ENCODE measurements around the gene TAMM41. TPM values are rescaled to one million over a fixed set of nuclear protein-coding genes. Genes with fewer than 3 reads are reported as not detected.

TAMM41 gene
- total and polyA plus RNA-seq, 10 of the 15 experiments (the other 5 are each of a cell fraction or from before 2014, with no cell fraction given), result 10.4 to 36.6 (median 18.3) TPM

GRCh38 chr3:11789412-11789811 lies 57.3 kb downstream of the TAMM41 start (continued):
- TF ChIP-seq PBX3 (IDR thresholded peaks at IDR 0.05; ENCODE audit: insufficient replicate concordance, low read depth, low read length) (no peak), SIX5 (IDR thresholded peaks at IDR 0.05; ENCODE audit: low read depth, low read length, severe bottlenecking) (no peak)

- DNase-seq (ENCODE audit: low read depth, low spot score), result no peak
- Histone ChIP-seq H3K4me1 (ENCODE audit: control insufficient read depth, insufficient read depth, low read length) (peaks cover 6% of the 10 kb centered on the region), H3K27me3 (replicated peaks in 1 of 2; ENCODE audit: control insufficient read depth in 2 of 2, insufficient read depth in 2 of 2, low read length in 1 of 2) (no peaks in the 10 kb centered on the region), H3K4me3 (no peak overlapping the region), H2AFZ (ENCODE audit: control insufficient read depth, low read depth, low read length) (no peak overlapping the region; the same call in 1 of the 2 replicates), H3K9ac (ENCODE audit: control insufficient read depth, insufficient read depth, low read length) (no peak overlapping the region), H3K9me3 (replicated peaks; ENCODE audit: control insufficient read depth, insufficient read depth, low read length) (no peaks in the 10 kb centered on the region), H3K79me2 (ENCODE audit: control insufficient read depth, insufficient read depth, low read length) (no peaks in the 10 kb centered on the region), H4K20me1 (ENCODE audit: control insufficient read depth, insufficient read depth) (no peaks in the 10 kb centered on the region), H3K4me2 (ENCODE audit: control insufficient read depth, insufficient read depth) (no peak overlapping the region), H3K36me3 (ENCODE audit: control insufficient read depth in 2 of 2, insufficient read depth in 2 of 2, low read length in 1 of 2) (peaks cover 3 to 12% of the 10 kb centered on the region in 2 experiments), H3K27ac (ENCODE audit: control insufficient read depth, insufficient read depth) (no peak overlapping the region)
- in situ Hi-C loops (cut with MboI), result no loop called here
- CTCF ChIA-PET, result no interaction called here
- POLR2A ChIA-PET, result no interaction called here
- peak; percentile 34 for ATAC-seq
- 16% methylated on average over 3 of the region's 3 CpGs for WGBS (ENCODE audit: insufficient coverage, insufficient replicate concordance, low lambda C conversion rate, missing lambda C conversion rate)
- no peak for FAIRE-seq
- no TSS peak for BruUV-seq (replicated peaks)
- SMC1A ChIA-PET (ENCODE audit: uncharacterized antibody, unreplicated experiment), result no interaction called here
- intact Hi-C loops (cut with micrococcal nuclease; ENCODE audit: unreplicated experiment), result no loop called here
- TF ChIP-seq JUND (IDR thresholded peaks at IDR 0.05; ENCODE audit: low read depth, low read length) (no peak), ZNF217 (IDR thresholded peaks at IDR 0.05) (no peak), ZBTB40 (IDR thresholded peaks at IDR 0.05; ENCODE audit: borderline replicate concordance) (no peak)
- TF ChIP-seq, protein P1, sequence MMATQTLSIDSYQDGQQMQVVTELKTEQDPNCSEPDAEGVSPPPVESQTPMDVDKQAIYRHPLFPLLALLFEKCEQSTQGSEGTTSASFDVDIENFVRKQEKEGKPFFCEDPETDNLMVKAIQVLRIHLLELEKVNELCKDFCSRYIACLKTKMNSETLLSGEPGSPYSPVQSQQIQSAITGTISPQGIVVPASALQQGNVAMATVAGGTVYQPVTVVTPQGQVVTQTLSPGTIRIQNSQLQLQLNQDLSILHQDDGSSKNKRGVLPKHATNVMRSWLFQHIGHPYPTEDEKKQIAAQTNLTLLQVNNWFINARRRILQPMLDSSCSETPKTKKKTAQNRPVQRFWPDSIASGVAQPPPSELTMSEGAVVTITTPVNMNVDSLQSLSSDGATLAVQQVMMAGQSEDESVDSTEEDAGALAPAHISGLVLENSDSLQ (IDR thresholded peaks at IDR 0.05), result peak; percentile 44; the same call in 1 of the 2 replicates
- RAD21 ChIA-PET (ENCODE audit: unreplicated experiment), result no interaction called here
These were observed 61.7 kb downstream of the TAMM41 start for GRCh38 chr3:11784971-11785377.

Measured in GM12878 (cell line).